Measurements from ENCODE around the gene GNRHR.

GRCh38 chr4:67744561-67745283 lies 9.5 kb downstream of the GNRHR start:
- no peak for TF ChIP-seq CTCF (IDR thresholded peaks at IDR 0.05)
- no peak for TF ChIP-seq POLR2A (IDR thresholded peaks at IDR 0.05)
